ENCODE measurements around the gene ERG. TPM values are rescaled to one million over a fixed set of nuclear protein-coding genes. Genes with fewer than 3 reads are reported as not detected.

ERG gene
- total RNA-seq, 1 experiment from 2014 or later = not detected

DNA sequence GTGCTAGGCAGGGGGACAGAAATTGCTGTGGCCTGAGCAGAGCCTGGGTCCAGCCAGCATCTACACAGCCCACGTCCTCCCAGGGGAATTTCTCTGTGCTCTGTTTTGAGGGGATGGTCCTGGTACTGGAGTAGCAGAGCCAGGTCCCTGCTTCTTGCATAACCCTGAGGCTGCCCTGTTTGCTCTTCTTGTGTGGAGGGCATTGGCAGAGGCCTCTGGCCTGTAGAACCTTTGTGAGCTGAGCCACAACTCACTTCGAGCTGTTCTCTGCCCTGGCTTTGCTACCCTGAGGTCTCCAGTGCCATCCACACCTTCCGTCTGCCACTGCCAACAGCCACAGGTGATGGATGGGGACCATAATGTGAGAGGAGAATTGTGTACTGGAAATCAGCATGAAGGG lies 139.6 kb downstream of the ERG start:
- H3K9me3 Mint-ChIP-seq (ENCODE audit: unreplicated experiment) = no peaks in the 10 kb centered on the region
- no peaks in the 10 kb centered on the region for H3K4me1 Mint-ChIP-seq (ENCODE audit: low read depth, unreplicated experiment)
- H3K4me3 Mint-ChIP-seq (ENCODE audit: unreplicated experiment) = no peak overlapping the region
- Histone ChIP-seq H3K4me1 (no peaks in the 10 kb centered on the region), H3K9me3 (no peaks in the 10 kb centered on the region), H3K4me3 (ENCODE audit: low read depth, low read length) (no peak overlapping the region), H3K36me3 (ENCODE audit: control insufficient read depth, insufficient read depth, low read length) (no peaks in the 10 kb centered on the region), H3K27me3 (replicated peaks; ENCODE audit: control insufficient read depth, insufficient read depth, low read length) (no peaks in the 10 kb centered on the region)
- no TSS peak for BruUV-seq (replicated peaks)
- ChIA-PET CTCF (no interaction called here), POLR2A (no interaction called here)
- intact Hi-C loops (cut with micrococcal nuclease; ENCODE audit: unreplicated experiment) = loop anchor here (5.0 kb wide), 2 partner anchors 186 to 646 kb away; no protein-coding TSS in a partner anchor
- no peak overlapping the region for H3K27ac Mint-ChIP-seq (ENCODE audit: unreplicated experiment)
- H3K27me3 Mint-ChIP-seq (ENCODE audit: insufficient read depth, unreplicated experiment) = peaks cover 10% of the 10 kb centered on the region
- no peak for DNase-seq
- TF ChIP-seq, protein P1, sequence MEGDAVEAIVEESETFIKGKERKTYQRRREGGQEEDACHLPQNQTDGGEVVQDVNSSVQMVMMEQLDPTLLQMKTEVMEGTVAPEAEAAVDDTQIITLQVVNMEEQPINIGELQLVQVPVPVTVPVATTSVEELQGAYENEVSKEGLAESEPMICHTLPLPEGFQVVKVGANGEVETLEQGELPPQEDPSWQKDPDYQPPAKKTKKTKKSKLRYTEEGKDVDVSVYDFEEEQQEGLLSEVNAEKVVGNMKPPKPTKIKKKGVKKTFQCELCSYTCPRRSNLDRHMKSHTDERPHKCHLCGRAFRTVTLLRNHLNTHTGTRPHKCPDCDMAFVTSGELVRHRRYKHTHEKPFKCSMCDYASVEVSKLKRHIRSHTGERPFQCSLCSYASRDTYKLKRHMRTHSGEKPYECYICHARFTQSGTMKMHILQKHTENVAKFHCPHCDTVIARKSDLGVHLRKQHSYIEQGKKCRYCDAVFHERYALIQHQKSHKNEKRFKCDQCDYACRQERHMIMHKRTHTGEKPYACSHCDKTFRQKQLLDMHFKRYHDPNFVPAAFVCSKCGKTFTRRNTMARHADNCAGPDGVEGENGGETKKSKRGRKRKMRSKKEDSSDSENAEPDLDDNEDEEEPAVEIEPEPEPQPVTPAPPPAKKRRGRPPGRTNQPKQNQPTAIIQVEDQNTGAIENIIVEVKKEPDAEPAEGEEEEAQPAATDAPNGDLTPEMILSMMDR (IDR thresholded peaks at IDR 0.05; ENCODE audit: insufficient read depth in 1 of 2, low read depth in 1 of 2, low read length in 1 of 2, severe bottlenecking in 1 of 2, unreplicated experiment in 1 of 2) = no peak
- H3K36me3 Mint-ChIP-seq (ENCODE audit: insufficient read depth, unreplicated experiment) = no peaks in the 10 kb centered on the region

DNA sequence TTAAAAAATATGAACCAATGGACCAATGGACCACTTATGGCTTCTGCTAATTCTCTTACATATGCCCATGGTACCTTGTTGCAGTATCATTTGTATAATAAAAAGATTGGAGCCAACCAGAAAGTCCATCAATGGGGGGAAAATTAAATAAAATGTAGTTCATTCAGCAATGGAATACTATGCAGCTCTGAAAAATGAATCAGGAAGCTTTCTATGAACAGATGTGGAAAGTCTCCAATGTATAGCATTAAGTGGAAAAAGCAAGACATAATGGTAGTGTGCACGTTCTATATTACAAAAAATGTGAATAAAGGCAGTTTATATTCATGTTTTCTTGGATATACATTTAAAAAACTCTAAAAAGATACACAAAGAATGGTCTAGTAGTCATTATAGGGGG lies 140.2 kb downstream of the ERG start:
- Mint-ChIP-seq H3K4me1 (ENCODE audit: low read depth, unreplicated experiment) (no peaks in the 10 kb centered on the region), H3K9me3 (ENCODE audit: unreplicated experiment) (no peaks in the 10 kb centered on the region), H3K27ac (ENCODE audit: unreplicated experiment) (no peak overlapping the region), H3K27me3 (ENCODE audit: insufficient read depth, unreplicated experiment) (peaks cover 10% of the 10 kb centered on the region), H3K36me3 (ENCODE audit: insufficient read depth, unreplicated experiment) (no peaks in the 10 kb centered on the region), H3K4me3 (ENCODE audit: unreplicated experiment) (no peak overlapping the region)
- Histone ChIP-seq H3K4me3 (ENCODE audit: low read depth, low read length) (no peak overlapping the region), H3K27me3 (replicated peaks; ENCODE audit: control insufficient read depth, insufficient read depth, low read length) (no peaks in the 10 kb centered on the region), H3K9me3 (no peaks in the 10 kb centered on the region), H3K4me1 (no peaks in the 10 kb centered on the region), H3K36me3 (ENCODE audit: control insufficient read depth, insufficient read depth, low read length) (no peaks in the 10 kb centered on the region)
- POLR2A ChIA-PET = no interaction called here
- intact Hi-C loops (cut with micrococcal nuclease; ENCODE audit: unreplicated experiment) = loop anchor here (5.0 kb wide), 2 partner anchors 186 to 646 kb away; no protein-coding TSS in a partner anchor
- TF ChIP-seq, protein P1 (IDR thresholded peaks at IDR 0.05; ENCODE audit: insufficient read depth in 1 of 2, low read depth in 1 of 2, low read length in 1 of 2, severe bottlenecking in 1 of 2, unreplicated experiment in 1 of 2) = no peak
- CTCF ChIA-PET = no interaction called here
- DNase-seq = no peak
- BruUV-seq (replicated peaks) = no TSS peak

DNA sequence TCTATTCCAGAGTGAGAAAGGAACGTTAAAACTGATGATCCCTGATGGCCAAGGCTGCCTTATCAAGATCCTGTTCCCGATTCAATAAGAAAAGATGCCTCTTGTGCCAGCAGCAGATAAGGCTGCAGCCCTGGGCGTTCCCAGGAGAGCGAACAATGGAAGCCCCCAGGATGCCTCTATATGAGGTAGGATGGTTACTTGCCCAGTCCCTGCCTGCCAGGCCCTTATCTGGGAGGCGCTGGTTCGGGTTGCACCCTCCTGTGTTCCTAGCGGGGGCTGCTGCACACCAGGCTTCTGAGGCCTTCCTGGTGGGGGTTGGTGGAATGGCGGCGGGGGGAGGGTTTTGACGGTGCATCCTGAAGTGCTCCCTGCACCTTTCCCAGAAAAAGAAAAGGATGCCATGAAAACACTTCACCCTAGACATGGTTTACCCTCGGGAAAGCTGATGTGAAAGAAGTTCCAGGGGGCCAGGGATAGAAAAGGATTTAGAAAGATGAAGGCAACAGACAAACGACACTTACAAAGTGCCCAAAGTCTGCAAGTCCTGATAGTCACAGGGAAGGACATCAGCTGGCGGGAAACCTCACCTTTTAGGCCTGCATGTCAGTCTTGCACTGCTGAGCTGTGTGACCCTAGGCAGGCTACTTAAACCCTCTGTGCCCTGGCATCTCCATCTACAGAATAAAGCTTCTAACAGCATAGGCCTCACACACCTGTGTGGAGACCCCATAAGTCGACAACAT lies 141.2 kb downstream of the ERG start:
- CTCF ChIA-PET = no interaction called here
- H3K4me1 Mint-ChIP-seq (ENCODE audit: low read depth, unreplicated experiment) = no peaks in the 10 kb centered on the region
- H3K36me3 Mint-ChIP-seq (ENCODE audit: insufficient read depth, unreplicated experiment) = no peaks in the 10 kb centered on the region
- BruUV-seq (replicated peaks) = no TSS peak
- Histone ChIP-seq H3K36me3 (ENCODE audit: control insufficient read depth, insufficient read depth, low read length) (no peaks in the 10 kb centered on the region), H3K4me3 (ENCODE audit: low read depth, low read length) (no peak overlapping the region), H3K9me3 (no peaks in the 10 kb centered on the region), H3K27me3 (replicated peaks; ENCODE audit: control insufficient read depth, insufficient read depth, low read length) (no peaks in the 10 kb centered on the region), H3K4me1 (no peaks in the 10 kb centered on the region)
- no peaks in the 10 kb centered on the region for H3K9me3 Mint-ChIP-seq (ENCODE audit: unreplicated experiment)
- intact Hi-C loops (cut with micrococcal nuclease; ENCODE audit: unreplicated experiment) = loop anchor here (1.0 to 5.0 kb wide), 5 partner anchors 138 to 645 kb away; no protein-coding TSS in a partner anchor
- peaks cover 10% of the 10 kb centered on the region for H3K27me3 Mint-ChIP-seq (ENCODE audit: insufficient read depth, unreplicated experiment)
- no peak for DNase-seq
- H3K27ac Mint-ChIP-seq (ENCODE audit: unreplicated experiment) = no peak overlapping the region
- POLR2A ChIA-PET = no interaction called here
- no peak overlapping the region for H3K4me3 Mint-ChIP-seq (ENCODE audit: unreplicated experiment)
- TF ChIP-seq, protein P1 (IDR thresholded peaks at IDR 0.05; ENCODE audit: insufficient read depth in 1 of 2, low read depth in 1 of 2, low read length in 1 of 2, severe bottlenecking in 1 of 2, unreplicated experiment in 1 of 2) = no peak
